RWPE2 (cell line): ENCODE data around the gene FOXQ1.

Experiments
- ATAC-seq: fragments of 200-7000 bp; cut with Tn5 transposase; 3 replicates; pipeline ENCODE4 v1.9.1; 2021; ENCODE audit warnings: low read depth
- DNase-seq: peaks from one replicate; pipeline ENCODE4 v3.0.0-alpha.2; 2020; ENCODE audit warnings: low spot score
- H3K27ac ChIP-seq: fragments of 450-650 bp; 2 replicates; pipeline ENCODE4 v1.5.1; 2017; ENCODE audit warnings: mild to moderate bottlenecking; ENCODE audit not compliant: poor library complexity, severe bottlenecking
- H3K27me3 ChIP-seq: fragments of 250-450 bp; sonication (Bioruptor Pico); 2 replicates; pipeline ENCODE4 v1.5.1; 2021; ENCODE audit warnings: mild to moderate bottlenecking, moderate library complexity; ENCODE audit not compliant: insufficient read depth, poor library complexity, severe bottlenecking
- H3K36me3 ChIP-seq: fragments of 250-450 bp; sonication (Bioruptor Pico); 2 replicates; pipeline ENCODE4 v1.5.1; 2020; ENCODE audit warnings: low read depth, mild to moderate bottlenecking, moderate library complexity
- H3K4me1 ChIP-seq: fragments of 250-450 bp; sonication (Bioruptor Pico); 2 replicates; pipeline ENCODE4 v1.5.1; 2021; ENCODE audit warnings: mild to moderate bottlenecking, moderate library complexity; ENCODE audit not compliant: insufficient read depth, poor library complexity, severe bottlenecking
- H3K4me3 ChIP-seq: fragments of 250-450 bp; sonication (Bioruptor Pico); 2 replicates; pipeline ENCODE4 v1.5.1; 2021; ENCODE audit warnings: mild to moderate bottlenecking, moderate library complexity; ENCODE audit not compliant: severe bottlenecking
- H3K9me3 ChIP-seq: fragments of 250-450 bp; sonication (Bioruptor Pico); 2 replicates; pipeline ENCODE4 v1.5.1; 2021; ENCODE audit warnings: mild to moderate bottlenecking, moderate library complexity; ENCODE audit not compliant: severe bottlenecking
- CTCF ChIP-seq: fragments of 450-650 bp; IDR thresholded peaks from one replicate; pipeline ENCODE4 v1.5.1; 2017; ENCODE audit warnings: mild to moderate bottlenecking, moderate library complexity; ENCODE audit not compliant: poor library complexity, severe bottlenecking

Gene FOXQ1

GRCh38 chr6:1313384-1313766 is 1.5 kb downstream of the FOXQ1 start:
- ATAC-seq, result no peak
- peaks cover 18% of the 10 kb centered on the region for H3K4me1 ChIP-seq
- TF ChIP-seq CTCF, result no peak
- peak overlapping the region; percentile 57 for H3K4me3 ChIP-seq
- H3K36me3 ChIP-seq, result peaks cover 9% of the 10 kb centered on the region; the same call in 1 of the 2 replicates
- no peaks in the 10 kb centered on the region for H3K9me3 ChIP-seq
- peak overlapping the region; percentile 34 for H3K27ac ChIP-seq
- H3K27me3 ChIP-seq, result peaks cover 2% of the 10 kb centered on the region
- no peak for DNase-seq

- Histone ChIP-seq H3K27ac (peak overlapping the region; percentile 34), H3K27me3 (peaks cover 2% of the 10 kb centered on the region), H3K36me3 (peaks cover 9% of the 10 kb centered on the region; the same call in 1 of the 2 replicates), H3K4me3 (peak overlapping the region; percentile 57), H3K4me1 (peaks cover 18% of the 10 kb centered on the region), H3K9me3 (no peaks in the 10 kb centered on the region)
- DNase-seq (no peak), ATAC-seq (peak; percentile 36)
- peak; percentile 73 for TF ChIP-seq CTCF
Observed at GRCh38 chr6:1313767-1314503, 2.0 kb downstream of the FOXQ1 start.

DNA sequence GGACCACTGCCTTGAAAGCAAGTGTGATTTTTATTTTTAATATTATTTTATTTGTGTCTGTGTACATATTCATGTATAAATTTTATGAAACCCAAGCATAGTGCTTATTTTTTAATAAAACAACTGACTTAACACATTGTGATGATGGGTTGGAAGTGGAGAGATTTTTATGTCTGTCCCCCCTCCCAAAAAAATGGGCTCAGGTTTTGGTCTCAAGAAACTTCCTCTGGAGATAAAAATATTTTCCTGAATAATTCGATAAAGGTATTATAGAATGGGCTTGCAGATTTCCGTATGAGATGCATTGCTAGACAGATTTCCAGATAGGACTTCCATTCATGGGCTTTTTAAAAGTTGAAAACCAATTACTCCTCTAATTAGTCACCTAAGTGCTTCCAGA is 2.7 kb downstream of the FOXQ1 start:
- Histone ChIP-seq H3K4me1 (peaks cover 18% of the 10 kb centered on the region), H3K27ac (no peak overlapping the region), H3K27me3 (peaks cover 2% of the 10 kb centered on the region), H3K4me3 (peak overlapping the region; percentile 57), H3K36me3 (peaks cover 9% of the 10 kb centered on the region; the same call in 1 of the 2 replicates), H3K9me3 (no peaks in the 10 kb centered on the region)
- DNase-seq (no peak), ATAC-seq (no peak)
- no peak for TF ChIP-seq CTCF

- Histone ChIP-seq H3K27ac (no peak overlapping the region), H3K4me1 (peaks cover 18% of the 10 kb centered on the region), H3K9me3 (no peaks in the 10 kb centered on the region), H3K4me3 (no peak overlapping the region), H3K27me3 (peaks cover 2% of the 10 kb centered on the region), H3K36me3 (peaks cover 9% of the 10 kb centered on the region; the same call in 1 of the 2 replicates)
- ATAC-seq (no peak), DNase-seq (no peak)
- TF ChIP-seq CTCF, result no peak
Observed at GRCh38 chr6:1315201-1315559, 3.3 kb downstream of the FOXQ1 start.
